Heart right ventricle (tissue), 16 donors: ENCODE results near the gene TBC1D22A. TPM values are rescaled to one million over a fixed set of nuclear protein-coding genes. Genes with fewer than 3 reads are reported as not detected.
A peak's percentile ranks its signal among the peaks of the same experiment; 100 is the strongest.

Experiments
- ATAC-seq, 8 donors: fragments of 200-7000 bp; cut with Tn5 transposase; one replicate each; pipeline ENCODE4 v1.9.1; 2020; ENCODE audit warnings: mild to moderate bottlenecking in 8 of 8, moderate library complexity in 8 of 8, moderate number of reproducible peaks in 1 of 8
- DNase-seq, 2 donors: peaks; one replicate each; pipeline ENCODE4 v3.0.0-alpha.2; 2020
- H3K27ac ChIP-seq, 10 donors: fragments of 200-600 bp; sonication (generic) in 2 of 10; one replicate each; pipeline versions ENCODE4 v1.5.0 to v1.8.0; 2020 to 2022; ENCODE audit warnings: mild to moderate bottlenecking in 3 of 10
- H3K27me3 ChIP-seq, 7 donors: fragments of 200-600 bp; one replicate each; pipeline ENCODE4 v1.8.0; 2021 to 2022; ENCODE audit warnings: mild to moderate bottlenecking in 2 of 7
- H3K36me3 ChIP-seq, 9 donors: fragments of 200-600 bp; sonication (generic) in 1 of 9; one replicate each; pipeline versions ENCODE4 v1.5.0 to v1.8.0; 2020 to 2022; ENCODE audit warnings: mild to moderate bottlenecking in 2 of 9
- H3K4me1 ChIP-seq, 9 donors: fragments of 200-600 bp; sonication (generic) in 1 of 9; one replicate each; pipeline versions ENCODE4 v1.5.0 to v1.8.0; 2020 to 2022; ENCODE audit warnings: mild to moderate bottlenecking in 4 of 9
- H3K4me3 ChIP-seq, 10 donors: fragments of 200-600 bp; sonication (generic) in 2 of 10; one replicate each; pipeline versions ENCODE4 v1.5.0 to v1.8.0; 2020 to 2022; ENCODE audit warnings: mild to moderate bottlenecking in 7 of 10, moderate library complexity in 2 of 10
- H3K9me3 ChIP-seq, 11 donors: fragments of 200-600 bp in 10 of 11; sonication (generic) in 2 of 11; one replicate each; pipeline versions ENCODE4 v1.5.0 to v1.8.0; 2013 to 2022; ENCODE audit warnings: mild to moderate bottlenecking in 2 of 11, control low read depth in 1 of 11, moderate library complexity in 1 of 11
- CTCF ChIP-seq, 9 donors: fragments of 200-600 bp; sonication (generic) in 2 of 9; IDR thresholded peaks; one replicate each; pipeline versions ENCODE4 v1.5.0 to v1.8.0; 2021 to 2022; ENCODE audit warnings: antibody characterized with exemption in 9 of 9, mild to moderate bottlenecking in 5 of 9, moderate library complexity in 1 of 9
- WGBS, 2 donors: extraction: QIAGEN DNeasy Blood & Tissue Kit; methylation state at CpG; one replicate each; pipeline ENCODE4 v1.1.7; 2013; ENCODE audit warnings: inconsistent platforms in 1 of 2; 5-methylcytosine and 5-hydroxymethylcytosine counted together
- intact Hi-C, 10 donors: fragments of 100-400 bp; cut with DNase I; formaldehyde crosslinking; loops; one replicate each; pipeline versions ENCODE4 v1.11.1 to v1.14.2; 2022
- polyA plus RNA-seq, 2 donors: library from polyadenylated mRNA; stranded (reverse); fragments of 200-250 nt; gene quantifications; one replicate each; pipeline ENCODE4 v1.2.3, GENCODE V29; 2013
- total RNA-seq, 10 donors: library from RNA; stranded (reverse); fragmentation: NEBNext Ultra II Directional in 3 of 10; extraction: Animal tissue kit (Norgen Biotek cat#: 25700) in 3 of 10; gene quantifications; one replicate each; pipeline versions ENCODE4 v1.2.1 to v1.2.4, GENCODE V29; 2021 to 2023
- donor health status: Arrhythmogenic right ventricular cardiomyopathy.
- donor health status: ischemic (EF 13 %, LVEDD 7.1; RV severe dilation, severe dysfunction).
- donor health status: healthy with polysubstance abuse.
- donor health status: DM: no; HTN: yes; CAD: no.
- donor health status: DM: no; HTN: no; CAD: no.
- donor health status: ischemic (EF 25% LVEDD 6.9; RV normal size, moderate dysfunction).
- donor health status: ischemic (EF 25% LVEDD 5.7; RV mildly dilated, moderate dysfunction).
- donor health status: healthy.
- donor health status: DM: yes; HTN: yes; CAD: no.
- donor health status: Ischemic cardiomyopathy.
- donor health status: ischemic (EF 35%, LVEDD 5.7; RV mildly dilated, moderate dysfunction).
- donor health status: nonischemic (EF 11% LVEDD 7.7; RV severe dilation, severe dysfunction).
- donor health status: DM: yes; HTN: yes; CAD: no.
- donor health status: PGD.
- donor health status: ischemic (EF 29% LVEDD 5.4; RV normal size, mild dysfunction).
- donor health status: nonischemic (EF 23%, LVEDD 6.1; RV moderate dilation, normal function).

The TBC1D22A gene
- total and polyA plus RNA-seq, 12 donors: 7.2 to 27.9 (median 17.9) TPM

GRCh38 chr22:47098121-47098520 lies 335.7 kb downstream of the TBC1D22A start:
- DNase-seq (no peak), ATAC-seq (no peak)
- WGBS, 2 donors: 77 to 85% methylated on average over 5 of the region's 5 CpGs

GRCh38 chr22:47098554-47098953 lies 336.1 kb downstream of the TBC1D22A start:
- Histone ChIP-seq H3K4me1 (peaks cover 0 to 6% (median 0%) of the 10 kb centered on the region in 9 donors), H3K27ac (no peak overlapping the region), H3K9me3 (peaks cover 0 to 10% (median 0%) of the 10 kb centered on the region in 11 donors), H3K36me3 (peaks cover 0 to 4% (median 0%) of the 10 kb centered on the region in 9 donors), H3K4me3 (no peak overlapping the region), H3K27me3 (no peaks in the 10 kb centered on the region)
- ATAC-seq (no peak), DNase-seq (no peak)
- no peak for TF ChIP-seq CTCF (IDR thresholded peaks at IDR 0.05)
- intact Hi-C loops: no loop called here
- WGBS, 2 donors: 92 to 93% methylated on average over 11 of the region's 11 CpGs

More at GRCh38 chr22:47098121-47098520, 335.7 kb downstream of the TBC1D22A start:
- peaks cover 0 to 14% (median 0%) of the 10 kb centered on the region in 11 donors for H3K9me3 ChIP-seq
- H3K36me3 ChIP-seq: peaks cover 0 to 4% (median 0%) of the 10 kb centered on the region in 9 donors
- no peak overlapping the region for H3K4me3 ChIP-seq
- H3K4me1 ChIP-seq: peaks cover 0 to 6% (median 0%) of the 10 kb centered on the region in 9 donors
- intact Hi-C loops: no loop called here
- H3K27me3 ChIP-seq: no peaks in the 10 kb centered on the region
- no peak overlapping the region for H3K27ac ChIP-seq
- no peak for TF ChIP-seq CTCF (IDR thresholded peaks at IDR 0.05)

GRCh38 chr22:47100019-47100418 lies 337.6 kb downstream of the TBC1D22A start:
- Histone ChIP-seq H3K36me3 (peaks cover 0 to 4% (median 0%) of the 10 kb centered on the region in 9 donors), H3K4me3 (no peak overlapping the region), H3K27ac (no peak overlapping the region), H3K9me3 (no peaks in the 10 kb centered on the region), H3K4me1 (peaks cover 0 to 6% (median 0%) of the 10 kb centered on the region in 9 donors), H3K27me3 (no peaks in the 10 kb centered on the region)
- peak in 1 of 8 donors; percentile 34 for ATAC-seq
- DNase-seq: no peak
- TF ChIP-seq CTCF (IDR thresholded peaks at IDR 0.05): no peak
- 97 to 100% methylated on average over 2 of the region's 2 CpGs for WGBS, 2 donors
- intact Hi-C loops: no loop called here

GRCh38 chr22:47100646-47101200 lies 338.3 kb downstream of the TBC1D22A start:
- TF ChIP-seq CTCF (IDR thresholded peaks at IDR 0.05): no peak
- Histone ChIP-seq H3K4me3 (no peak overlapping the region), H3K9me3 (peaks cover 0 to under 1% (median 0%) of the 10 kb centered on the region in 11 donors), H3K4me1 (peaks cover 0 to 6% (median 0%) of the 10 kb centered on the region in 9 donors), H3K27me3 (no peaks in the 10 kb centered on the region), H3K27ac (no peak overlapping the region), H3K36me3 (peaks cover 0 to 4% (median 0%) of the 10 kb centered on the region in 9 donors)
- WGBS, 2 donors: 91% methylated on average over 15 of the region's 15 CpGs
- intact Hi-C loops: no loop called here
- ATAC-seq (no peak), DNase-seq (no peak)
